Glomerular visceral epithelial cell (primary cell): ENCODE measurements around the gene OSTM1.
A peak's percentile ranks its signal among the peaks of the same experiment; 100 is the strongest.

ENCODE experiments used
- DNase-seq: peaks from one replicate; pipeline ENCODE4 v3.0.0-alpha.2; 2016; ENCODE audit errors: extremely low spot score

OSTM1 gene, protein sequence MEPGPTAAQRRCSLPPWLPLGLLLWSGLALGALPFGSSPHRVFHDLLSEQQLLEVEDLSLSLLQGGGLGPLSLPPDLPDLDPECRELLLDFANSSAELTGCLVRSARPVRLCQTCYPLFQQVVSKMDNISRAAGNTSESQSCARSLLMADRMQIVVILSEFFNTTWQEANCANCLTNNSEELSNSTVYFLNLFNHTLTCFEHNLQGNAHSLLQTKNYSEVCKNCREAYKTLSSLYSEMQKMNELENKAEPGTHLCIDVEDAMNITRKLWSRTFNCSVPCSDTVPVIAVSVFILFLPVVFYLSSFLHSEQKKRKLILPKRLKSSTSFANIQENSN

GRCh38 chr6:108074359-108075144, at the start of gene OSTM1:
Gene OSTM1 (minus strand): TSS chr6:108074741. CDS start chr6:108074651, 90 bp downstream.
- DNase-seq: peak; percentile 91

GRCh38 chr6:108123946-108124345, 49.4 kb upstream of the OSTM1 start:
- DNase-seq: no peak

DNA sequence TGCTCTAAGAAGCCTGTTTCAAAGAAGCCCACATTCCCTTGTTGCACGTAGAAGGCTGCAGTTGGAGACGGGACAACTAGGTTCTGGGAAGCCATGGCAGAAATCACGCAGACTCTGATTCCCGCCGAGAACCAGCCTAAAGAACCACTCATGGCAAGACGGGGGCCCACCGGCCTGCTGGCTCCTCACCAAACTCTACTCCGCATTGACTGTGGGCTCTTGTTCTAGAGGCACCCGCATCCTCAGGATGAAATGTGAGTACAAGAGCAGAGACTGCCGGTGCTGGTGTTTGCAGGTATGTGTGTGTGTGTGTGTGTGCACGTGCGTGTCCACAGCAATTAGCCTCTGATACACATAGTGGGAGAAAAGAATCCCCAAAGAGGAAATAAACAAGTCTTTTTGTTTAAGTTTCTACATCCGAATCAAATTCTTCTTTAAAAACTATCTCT, 49.0 kb upstream of the OSTM1 start:
- no peak for DNase-seq

GRCh38 chr6:108121612-108122011, 47.1 kb upstream of the OSTM1 start:
- DNase-seq: no peak

DNA sequence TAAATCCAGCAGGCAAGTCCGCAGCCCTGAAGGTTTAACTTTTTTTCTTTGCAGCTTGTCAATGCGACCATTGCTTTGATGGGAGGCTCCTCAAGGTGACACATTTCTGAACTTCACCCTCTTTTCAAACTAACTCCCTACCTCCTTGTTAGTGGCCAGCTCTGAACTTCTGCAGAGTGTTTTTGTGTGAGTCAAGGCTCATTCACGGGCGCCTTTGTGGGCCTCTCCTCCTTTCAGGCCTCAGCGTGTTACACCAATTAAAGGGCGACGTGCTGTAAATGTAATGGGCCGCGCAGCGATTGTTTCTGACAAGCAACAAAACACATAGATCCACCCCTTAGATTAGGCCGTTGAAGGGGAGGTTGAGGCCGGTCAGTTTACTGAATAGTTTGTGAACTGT, 45.8 kb upstream of the OSTM1 start:
- DNase-seq: no peak

DNA sequence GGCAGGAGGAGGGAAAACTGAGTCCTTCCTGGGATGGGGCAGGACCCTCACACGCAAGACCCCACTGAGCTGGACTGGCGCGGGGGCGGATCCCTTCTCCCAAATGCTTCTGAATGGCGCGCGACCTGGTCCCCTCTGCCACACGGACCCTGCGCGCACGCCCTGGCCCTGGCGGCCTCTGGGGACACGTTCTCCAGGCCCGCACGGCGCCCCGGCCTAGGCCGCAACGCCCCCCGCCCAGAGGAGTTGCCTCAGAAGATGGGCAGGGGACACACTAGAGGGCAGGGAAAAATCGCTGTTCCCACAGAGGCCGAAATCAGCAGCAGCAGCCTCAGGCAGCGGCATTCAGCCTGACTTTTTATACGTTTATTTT, 45.2 kb upstream of the OSTM1 start:
- DNase-seq: no peak

DNA sequence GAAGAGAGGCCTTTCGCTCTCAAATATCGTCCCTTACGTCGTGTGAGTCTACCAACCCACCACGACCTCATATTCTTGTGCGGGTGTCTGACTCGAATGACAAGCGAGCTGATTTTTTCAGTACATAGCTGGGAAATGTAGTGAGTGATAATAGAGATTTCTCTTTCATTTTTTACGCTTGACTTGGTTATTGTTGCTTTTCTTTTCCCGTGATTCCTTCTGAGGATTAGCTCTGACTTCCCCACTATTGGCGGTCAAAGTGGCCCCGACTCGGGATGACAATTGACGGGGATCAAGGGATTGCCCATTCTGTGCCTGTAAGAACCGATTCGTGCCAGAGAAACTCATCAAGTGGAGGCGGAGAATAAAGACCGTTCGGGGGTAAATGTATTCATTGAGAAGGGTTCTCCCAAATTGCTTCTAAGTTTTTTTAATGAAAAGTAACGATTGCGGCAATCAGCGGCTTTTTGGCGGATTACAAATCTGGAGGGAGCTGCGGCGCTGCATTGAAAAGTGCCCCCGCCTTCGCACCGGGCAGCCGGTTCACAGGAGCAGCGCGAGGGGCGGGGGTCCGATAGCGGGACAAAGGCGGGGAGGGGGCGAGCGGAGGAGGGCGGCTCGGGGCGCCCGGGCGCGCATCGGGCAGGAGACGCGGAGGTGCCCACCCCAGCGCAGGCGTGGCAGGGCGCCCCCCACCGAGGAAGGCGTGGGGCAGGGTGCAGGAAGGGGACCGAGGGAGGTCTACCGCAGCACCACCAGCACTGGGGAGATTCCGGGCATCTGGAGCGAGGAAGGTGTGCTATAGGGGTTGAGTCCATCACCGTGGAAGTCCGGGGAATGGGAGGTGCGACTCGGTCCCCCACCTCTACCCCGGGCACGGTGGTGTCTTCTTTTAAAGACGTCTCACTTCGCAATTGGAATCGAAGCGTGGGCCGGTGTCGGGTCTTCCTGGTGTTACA, 44.5 kb upstream of the OSTM1 start:
- no peak for DNase-seq

GRCh38 chr6:108118359-108118724, 43.8 kb upstream of the OSTM1 start:
- DNase-seq: no peak

DNA sequence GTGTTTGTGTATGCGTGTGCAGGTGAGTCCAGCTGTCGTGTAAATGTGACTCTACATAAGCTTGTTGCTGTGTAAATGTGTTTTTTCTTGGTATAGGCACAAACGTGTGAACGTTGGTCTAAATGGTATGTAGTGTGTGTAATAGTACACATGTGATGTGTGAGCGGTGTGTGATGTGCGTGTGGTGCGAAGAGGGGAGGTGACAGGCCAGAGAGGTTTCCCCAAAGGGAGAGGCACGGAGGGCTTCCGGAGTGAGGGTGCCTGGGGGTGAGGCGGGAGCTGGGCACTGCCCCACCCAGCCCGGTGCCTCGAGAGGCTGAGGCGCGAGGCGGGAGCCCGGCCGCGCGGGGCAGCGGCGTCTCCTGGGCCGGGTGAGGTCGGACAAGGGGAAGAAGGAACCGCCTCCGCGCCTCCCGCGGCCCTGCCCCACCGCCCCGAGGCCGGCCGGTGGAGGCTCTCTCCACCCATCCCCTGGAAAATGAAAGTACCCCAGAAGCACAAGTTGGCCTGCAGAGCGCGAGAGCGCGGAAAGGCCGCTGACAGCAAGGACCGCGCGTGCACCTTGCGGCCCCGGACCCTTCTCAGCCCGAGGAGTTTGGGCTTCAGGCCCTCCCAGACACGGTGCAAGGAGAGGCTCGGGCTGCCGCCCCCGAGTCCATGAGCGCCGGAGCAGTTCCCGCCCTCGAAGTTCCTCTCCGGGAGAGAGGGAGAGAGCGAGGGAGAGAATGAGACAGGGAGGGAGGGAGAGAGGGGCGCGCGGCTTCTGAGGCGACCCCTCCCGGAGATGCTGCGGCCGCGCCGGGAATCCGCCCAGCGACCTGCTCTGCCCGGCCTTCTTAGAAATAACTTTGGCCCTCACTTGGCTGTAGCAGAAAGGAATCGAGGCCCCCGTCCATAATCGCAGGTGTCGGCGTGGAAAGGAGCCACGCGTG, 43.2 kb upstream of the OSTM1 start:
- peak; percentile 54 for DNase-seq

DNA sequence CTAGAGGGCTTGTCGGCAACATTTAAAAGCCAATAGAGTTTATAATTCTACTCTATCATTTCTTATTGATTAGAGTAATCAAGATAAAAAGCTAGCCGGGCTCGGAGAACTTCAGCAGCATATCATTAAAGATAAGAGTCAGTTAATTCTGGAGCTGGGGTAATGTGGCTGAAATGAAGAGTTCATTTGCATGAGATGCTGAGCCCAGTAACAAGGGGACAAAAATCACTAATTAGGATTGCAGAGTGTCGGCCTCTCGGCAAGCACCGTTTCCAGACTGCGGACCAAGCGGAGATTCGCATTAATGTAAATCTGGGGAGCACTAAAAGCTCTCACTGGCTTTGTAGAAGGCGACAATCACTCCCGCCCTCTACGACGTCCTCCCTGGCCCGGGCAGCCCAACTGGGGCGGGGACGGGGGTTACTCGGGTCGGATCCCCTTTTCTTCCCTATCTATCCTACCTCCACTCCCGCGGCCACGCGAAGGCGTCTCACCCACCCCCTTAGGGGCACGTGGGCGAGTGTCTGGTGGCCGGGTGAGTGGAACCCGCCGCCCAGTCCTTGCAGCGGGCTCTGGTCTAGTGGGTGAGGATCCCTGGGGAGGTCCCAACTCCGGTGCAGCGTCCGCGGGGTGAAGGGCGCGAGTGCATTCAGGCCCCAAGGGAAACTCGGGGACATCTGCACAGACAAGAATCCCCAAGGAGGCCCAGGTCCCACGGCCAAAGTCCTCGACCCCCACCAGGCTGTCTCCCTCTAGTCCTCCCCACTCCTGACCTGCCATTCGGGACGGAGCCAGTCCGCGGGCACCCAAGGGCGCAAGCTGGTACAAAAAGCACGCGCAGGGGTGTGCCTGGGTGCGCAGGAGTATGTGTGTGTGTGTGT, 42.2 kb upstream of the OSTM1 start:
- no peak for DNase-seq

- peak; percentile 49 for DNase-seq
These were observed 41.1 kb upstream of the OSTM1 start for GRCh38 chr6:108115598-108116058.

DNA sequence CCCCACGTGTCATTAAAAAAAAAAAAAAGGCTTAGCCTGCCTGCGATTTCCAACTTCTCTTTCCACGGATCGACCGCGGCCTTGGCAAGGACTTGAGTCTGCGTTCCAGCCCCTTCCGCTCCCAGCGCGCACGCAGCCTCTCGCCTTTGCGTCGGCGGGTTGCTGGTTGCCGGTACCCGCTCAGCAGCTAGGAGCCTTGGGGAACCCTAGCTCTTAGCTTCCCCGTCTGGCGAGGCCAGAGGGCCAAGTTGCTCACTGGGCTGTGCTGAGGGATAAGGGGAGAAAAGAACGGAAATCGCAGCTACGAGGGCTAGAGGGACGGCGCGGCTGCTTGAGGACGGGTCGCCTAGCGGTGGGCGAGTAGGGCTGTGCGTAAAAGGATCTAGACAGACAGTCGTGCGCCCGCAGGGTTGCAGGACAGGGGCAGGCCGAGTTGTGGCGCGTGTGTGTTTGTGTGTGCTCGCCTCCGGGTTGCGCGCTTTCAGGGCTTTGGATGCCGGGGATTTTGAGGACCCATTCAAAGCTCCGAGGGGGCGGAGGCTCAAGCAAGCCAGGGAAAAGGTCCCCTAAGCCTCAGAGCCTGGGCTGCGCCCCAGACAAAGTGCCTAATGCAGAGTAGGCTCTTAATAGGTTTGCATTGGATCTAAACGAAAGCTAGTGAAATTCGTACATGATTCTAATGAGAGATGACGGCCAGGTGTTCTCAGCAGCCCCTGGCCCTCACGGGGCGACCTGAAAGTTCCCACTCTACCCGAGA, 40.5 kb upstream of the OSTM1 start:
- peak; percentile 18 for DNase-seq

DNA sequence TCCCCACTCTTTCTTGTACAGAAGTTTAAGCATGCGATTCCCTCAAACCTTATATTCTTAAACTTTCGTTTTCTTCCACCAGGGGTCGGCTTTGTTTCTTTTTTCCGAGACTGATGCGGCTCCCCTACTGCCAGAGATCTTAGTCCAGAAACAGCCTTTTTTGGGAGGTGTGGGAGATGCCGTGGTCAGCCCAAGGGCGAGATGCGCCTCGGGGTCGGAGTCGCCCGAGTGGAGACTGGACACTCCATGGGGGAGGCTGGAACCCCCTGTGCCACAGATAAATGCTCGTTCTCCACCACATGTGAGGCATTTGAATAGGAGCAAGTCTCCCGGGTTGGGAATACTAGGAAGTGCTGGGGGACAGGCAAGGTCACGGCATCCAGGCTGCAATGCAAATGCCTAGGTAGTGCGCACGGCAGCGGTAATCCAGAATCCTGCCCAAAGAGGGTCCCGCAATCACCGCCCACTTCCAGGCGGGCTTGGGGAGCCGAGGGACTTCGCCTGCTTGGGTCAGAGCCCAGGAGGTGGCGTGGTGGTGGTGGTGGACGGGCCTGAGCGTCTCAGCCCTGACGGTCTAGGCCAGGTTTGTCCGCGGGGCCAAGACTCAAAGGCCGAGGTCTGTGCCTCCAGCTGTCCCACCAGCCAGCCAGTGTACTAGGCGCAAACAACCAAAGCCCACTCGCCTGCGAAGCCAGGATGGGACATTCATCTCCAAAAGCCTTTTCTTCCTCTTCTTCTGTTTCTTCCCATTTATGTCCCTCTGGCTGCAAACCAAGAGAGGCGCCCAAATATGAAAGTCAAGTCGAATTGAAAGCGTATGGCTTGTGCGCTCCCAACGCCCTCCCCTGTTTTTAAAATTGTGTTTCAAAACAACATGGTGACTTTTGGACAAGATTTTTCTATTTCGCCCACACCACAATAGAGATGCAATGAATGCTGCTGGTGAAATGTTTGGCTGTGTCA, 39.3 kb upstream of the OSTM1 start:
- DNase-seq: peak; percentile 62

- DNase-seq: no peak
These were observed 33.8 kb upstream of the OSTM1 start for GRCh38 chr6:108108374-108108773.

DNA sequence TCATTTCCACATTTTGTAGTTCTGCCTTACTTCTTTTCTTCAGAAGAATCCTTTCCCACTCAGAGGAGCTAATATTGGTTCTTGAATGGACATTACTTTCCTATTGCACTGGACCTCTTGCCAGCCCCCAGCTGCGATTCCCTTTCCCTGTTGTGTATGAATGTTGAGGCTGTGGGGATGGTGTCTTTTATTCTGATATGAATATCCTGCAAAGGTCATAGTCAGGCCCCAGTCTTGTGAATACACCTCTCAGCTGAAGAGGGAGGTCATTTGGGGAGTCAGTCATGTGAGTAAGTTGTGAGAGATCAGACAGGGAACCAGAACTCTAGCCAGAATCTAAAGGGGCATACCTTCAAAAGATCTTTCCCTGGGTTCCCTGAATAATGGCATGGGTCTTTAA, 32.6 kb upstream of the OSTM1 start:
- DNase-seq: no peak

DNA sequence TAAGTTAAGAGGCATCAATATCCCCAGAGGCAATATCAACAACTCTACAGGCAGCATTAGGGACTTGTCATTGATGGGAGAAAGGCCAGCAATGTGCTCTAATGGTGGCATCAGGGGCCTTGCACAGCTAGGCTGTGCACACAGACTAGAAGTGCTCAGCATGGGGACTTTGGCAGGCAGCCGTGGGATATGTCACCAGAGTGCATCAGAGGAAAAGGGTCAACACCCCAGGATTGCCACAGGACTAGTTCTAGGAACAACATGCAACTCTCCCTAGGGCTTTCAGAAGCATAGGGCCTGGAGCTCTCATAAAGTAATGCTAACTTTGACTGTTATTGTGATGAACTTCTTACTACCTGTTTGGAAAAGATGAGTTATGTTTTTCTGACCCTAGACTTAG, 32.2 kb upstream of the OSTM1 start:
- DNase-seq: no peak

- DNase-seq: no peak
These were observed 31.7 kb upstream of the OSTM1 start for GRCh38 chr6:108106261-108106660.

DNA sequence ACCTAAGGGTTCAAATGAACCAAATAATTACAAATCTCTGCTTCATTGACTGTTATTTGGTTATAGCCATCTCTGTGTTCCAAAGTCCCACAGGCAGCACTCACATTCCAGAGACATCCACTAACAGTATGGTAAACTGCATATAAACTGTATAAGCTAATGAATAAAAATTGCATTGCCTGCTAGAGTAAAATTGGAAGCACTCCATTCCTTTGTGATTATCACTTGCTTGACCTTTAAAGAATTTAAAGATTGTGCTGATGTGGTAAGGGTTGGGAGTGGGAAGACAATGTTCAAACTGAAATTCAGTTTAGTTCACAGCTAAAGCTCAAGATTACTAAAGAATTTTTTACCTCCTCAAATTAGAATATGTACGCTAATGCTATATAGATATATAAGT, 31.0 kb upstream of the OSTM1 start:
- DNase-seq: no peak
